ENCODE measurements around the gene TSPAN31.
"Not testable (repeated sequence)": the region's sequence is repeated elsewhere in the genome, so short reads cannot be mapped to it uniquely, and the experiment has no call there.

TSPAN31 gene, protein sequence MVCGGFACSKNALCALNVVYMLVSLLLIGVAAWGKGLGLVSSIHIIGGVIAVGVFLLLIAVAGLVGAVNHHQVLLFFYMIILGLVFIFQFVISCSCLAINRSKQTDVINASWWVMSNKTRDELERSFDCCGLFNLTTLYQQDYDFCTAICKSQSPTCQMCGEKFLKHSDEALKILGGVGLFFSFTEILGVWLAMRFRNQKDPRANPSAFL

DNA sequence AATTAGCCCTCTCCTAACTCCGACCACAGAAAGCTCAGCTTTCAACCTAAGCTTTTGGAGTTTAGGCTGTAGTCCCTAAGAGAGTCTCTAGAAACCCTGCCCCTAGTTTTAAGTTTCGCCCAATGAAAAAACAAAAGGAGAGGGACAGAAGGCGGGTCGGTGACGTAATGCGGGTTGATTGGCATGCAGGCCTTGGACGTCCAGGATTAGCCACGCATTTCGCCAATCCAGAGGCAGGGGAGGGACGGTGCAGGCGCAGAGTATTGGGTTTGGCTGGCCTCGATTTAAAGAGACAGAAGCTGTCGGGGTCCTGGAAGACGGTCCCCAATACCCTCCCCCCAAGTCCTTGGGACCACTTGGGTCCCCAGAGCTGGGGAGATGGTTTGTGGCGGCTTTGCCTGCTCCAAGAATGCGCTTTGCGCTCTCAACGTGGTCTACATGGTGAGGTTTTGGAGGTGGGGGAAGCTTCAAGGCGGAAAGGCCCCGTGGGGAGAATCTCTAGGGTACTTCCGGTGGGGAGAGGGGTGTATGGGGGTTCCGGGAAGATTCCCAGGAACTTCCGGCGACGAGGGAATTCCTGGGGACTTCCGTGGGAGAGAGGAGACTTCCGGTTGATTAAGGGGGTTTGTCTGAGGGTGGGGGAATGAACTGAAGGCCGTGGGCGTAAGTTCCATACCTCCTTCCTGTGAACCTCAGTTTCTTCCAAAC, at the start of gene TSPAN31:
Gene TSPAN31 (plus strand): TSS at position 263 of the 708 bp plus-strand sequence. CDS start 116 bp downstream, at position 379.
- peak; percentile 91 for DNase-seq

DNA sequence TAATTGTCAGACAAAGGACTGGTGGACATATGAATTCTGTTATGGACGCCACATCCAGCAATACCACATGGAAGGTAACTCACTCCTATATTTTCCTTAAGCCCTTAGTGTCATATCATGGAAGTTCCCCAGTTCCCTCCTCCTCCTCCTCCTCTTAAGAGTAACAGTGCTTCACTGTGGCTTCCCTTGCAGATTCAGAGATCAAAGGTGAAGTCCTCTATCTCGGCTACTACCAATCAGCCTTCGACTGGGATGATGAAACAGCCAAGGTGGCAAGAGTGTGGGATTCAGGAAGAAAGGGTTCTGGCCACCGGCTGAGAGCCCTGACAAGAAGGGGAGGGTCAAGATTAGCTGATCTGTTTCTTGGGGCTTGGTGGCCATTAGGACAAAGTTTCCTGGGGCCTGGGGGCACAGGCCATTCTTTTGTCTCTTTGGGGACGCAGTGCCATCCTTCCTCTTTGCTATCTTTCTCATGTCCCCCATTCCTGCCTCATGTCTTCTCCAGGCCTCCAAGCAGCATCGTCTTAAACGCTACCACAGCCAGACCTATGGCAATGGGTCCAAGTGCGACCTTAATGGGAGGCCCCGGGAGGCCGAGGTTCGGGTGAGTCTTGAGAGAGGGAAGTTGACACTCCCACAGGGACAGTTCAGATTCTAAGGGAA, 48.9 kb upstream of the TSPAN31 start:
- DNase-seq: no peak

DNA sequence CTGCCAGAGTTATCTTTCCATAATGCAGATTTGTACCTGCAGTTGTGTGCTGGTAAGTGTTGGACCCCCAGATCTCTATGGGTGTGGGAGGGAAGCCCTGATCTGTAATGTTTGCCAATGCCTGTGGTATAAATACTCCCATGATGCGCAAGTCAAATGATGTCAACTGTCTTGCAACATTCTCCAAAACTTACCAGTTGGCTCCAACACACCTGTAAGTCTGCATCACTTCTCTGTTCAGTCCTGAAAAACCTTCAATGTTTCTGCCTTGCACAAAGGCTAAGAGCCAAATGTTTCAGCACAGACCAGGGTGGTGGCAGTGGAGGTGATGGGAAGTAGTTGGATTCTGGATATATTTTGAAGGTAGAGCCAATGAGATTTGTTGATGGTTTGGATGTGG, 47.8 kb upstream of the TSPAN31 start:
- DNase-seq: no peak

DNA sequence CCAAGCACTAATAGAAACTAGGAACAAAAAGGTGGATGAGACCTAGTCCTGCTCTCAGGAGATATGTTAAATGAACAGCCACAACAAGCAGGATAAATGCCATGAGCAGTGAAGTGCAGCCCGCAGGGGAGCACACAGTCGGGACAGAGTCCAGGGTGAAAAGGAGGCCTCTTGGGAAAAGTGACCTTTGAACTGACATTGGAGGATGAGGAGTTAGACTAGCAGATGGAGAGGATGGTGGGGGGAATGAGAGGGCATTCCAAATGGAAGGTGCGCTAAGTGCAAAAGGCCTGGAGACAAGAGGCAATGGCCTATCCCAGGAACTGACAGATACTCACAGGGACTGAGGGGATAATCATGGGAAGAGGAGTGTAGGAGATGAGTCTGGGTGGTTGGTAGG, 46.4 kb upstream of the TSPAN31 start:
- DNase-seq: no peak

DNA sequence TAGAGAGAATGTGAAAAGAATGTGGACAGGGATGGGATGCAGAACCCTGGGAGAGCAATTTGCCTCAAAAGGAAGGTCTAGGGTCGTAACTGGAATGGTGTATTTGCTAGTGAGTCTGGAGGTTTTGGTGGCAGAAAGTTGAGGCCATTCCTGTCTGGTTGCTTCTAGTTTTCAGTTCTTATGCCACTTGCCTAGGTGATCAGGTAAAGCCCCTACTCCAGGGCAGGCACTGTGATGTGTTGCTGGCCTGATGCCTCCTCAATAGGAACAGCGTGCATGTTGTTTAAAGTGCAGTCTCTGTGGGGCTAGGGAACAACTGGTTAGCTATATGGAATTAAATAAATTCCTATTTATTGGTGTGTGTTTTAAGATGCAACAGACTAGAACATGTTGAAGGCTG, 44.5 kb upstream of the TSPAN31 start:
- DNase-seq: no peak

DNA sequence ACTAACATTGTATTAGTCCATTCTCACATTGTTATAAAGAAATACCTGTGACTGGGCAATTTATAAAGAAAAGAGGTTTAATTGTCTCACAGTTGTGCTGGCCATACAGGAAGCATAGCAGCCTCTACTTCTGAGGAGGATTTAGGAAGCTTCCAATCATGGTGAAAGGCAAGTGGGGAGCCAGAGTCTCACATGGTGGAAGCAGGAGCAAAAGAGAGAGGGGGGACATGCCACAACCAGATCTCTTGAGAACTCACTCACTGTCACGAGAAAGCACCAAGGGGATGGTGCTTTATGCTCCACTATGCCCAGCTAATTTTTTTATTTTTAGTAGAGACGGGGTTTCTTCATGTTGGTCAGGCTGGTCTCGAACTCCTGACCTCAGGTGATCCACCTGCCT, 37.6 kb upstream of the TSPAN31 start:
- no peak for DNase-seq

DNA sequence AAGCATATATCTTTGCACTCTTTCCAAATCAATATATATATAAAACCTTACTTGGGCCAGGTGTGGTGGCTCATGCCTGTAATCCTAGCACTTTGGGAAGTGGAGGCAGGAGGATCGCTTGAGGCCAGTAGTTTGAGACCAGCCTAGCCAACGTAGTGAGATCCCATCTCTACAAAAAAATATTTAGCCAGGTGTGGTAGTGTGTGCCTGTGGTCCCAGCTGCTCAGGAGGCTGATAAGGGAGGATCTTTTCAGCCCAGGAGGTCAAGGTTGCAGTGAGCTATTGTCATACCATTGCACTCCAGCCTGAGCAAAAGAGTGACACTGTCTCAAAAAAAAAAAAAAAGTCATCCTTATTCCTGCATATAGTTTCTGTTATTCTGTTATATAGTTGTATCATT, 36.5 kb upstream of the TSPAN31 start:
- no peak for DNase-seq

DNA sequence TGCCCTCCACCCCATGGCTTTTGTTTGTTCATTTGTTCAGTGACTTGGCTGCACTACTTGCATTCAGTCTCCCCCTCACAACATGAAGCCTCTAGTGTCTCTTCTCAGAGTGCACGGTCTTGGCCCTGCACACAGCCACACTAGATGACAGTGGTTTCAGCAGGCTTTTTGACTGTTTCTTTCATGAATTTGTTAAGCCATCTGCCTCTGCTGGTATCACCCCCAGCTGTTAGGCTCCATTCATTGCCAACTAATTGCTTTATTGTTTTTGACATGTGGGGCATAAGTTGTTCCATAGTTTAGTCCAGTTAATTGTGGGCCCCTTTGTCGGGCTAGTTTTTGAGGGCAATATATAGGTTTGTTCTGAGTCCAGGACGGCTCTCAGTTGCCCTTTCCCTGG, 32.1 kb upstream of the TSPAN31 start:
- DNase-seq: no peak

DNA sequence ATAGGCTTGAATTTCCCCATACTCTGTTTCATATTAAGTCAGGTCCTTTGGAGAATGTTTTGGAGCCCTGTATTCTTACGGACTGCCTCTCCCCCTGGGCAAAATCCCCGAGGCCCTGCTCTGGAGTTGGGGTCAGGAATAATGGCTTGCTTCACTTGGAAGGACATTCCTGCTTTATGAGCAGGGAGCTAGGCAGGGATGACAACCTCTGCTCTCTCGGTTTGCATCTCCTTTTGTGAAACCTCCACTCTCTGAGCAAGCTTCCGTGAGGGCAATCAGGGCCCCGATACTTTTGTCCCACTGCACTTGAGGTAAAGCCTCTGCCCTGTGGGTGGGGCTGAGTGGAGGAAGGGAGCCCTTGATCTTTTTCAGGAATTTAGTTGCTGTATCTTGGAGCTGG, 31.6 kb upstream of the TSPAN31 start:
- no peak for DNase-seq

DNA sequence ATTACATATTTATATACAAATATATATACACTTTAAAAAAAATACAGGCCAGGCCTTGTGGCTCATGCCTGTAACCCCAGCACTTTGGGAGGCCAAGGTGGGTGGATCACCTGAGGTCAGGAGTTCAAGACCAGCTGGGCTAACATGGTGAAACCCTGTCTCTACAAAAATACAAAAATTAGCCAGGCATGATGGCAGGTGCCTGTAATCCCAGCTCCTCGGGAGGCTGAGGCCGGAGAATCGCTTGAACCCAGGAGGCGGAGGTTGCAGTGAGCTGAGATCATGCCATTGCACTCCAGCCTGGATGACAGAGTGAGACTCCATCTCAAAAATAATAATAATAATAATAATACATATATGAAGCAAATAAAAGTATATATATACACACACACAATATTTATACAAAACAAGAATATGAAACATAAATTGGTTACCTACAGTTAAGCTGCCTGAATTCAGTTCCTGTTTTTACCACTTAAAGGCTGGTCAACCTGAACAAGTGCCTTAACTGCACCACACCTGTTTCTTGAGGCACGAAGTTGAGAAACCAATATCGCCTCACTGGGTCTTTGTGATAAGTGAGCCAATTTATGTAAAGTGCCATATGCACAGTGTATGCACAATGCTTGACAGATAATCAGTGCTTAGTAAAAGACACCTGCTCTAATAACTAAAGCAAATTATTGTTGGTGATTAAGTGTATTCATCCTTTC, 29.6 kb upstream of the TSPAN31 start:
- DNase-seq: not testable (repeated sequence)

DNA sequence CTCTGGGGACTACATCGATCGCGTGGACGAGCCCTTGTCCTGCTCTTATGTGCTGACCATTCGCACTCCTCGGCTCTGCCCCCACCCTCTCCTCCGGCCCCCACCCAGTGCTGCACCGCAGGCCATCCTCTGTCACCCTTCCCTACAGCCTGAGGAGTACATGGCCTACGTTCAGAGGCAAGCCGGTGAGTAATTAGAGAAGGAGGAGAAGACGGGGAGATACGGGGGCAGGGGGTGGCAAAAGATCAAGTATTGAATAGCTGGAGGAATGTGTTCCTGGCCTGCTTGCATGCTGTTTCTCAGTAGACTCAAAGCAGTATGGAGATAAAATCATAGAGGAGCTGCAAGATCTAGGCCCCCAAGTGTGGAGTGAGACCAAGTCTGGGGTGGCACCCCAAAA, 29.1 kb upstream of the TSPAN31 start:
- no peak for DNase-seq

DNA sequence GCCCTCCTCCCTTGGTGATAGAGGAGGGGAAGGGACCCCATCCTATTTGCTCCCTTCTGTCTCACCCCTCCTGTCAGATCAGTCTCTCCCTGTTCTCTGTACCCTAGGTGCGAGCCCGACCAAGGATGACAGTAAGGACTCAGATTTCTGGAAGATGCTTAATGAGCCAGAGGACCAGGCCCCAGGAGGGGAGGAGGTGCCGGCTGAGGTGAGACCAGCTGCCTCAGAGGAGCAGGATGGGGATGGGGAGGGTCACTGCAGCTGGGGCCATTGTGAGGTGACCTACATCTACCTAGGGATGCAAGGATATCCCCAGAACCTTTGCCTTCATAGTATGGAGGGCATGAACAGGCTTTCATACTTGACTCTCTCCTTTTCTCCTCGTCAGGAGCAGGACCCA, 28.5 kb upstream of the TSPAN31 start:
- no peak for DNase-seq

DNA sequence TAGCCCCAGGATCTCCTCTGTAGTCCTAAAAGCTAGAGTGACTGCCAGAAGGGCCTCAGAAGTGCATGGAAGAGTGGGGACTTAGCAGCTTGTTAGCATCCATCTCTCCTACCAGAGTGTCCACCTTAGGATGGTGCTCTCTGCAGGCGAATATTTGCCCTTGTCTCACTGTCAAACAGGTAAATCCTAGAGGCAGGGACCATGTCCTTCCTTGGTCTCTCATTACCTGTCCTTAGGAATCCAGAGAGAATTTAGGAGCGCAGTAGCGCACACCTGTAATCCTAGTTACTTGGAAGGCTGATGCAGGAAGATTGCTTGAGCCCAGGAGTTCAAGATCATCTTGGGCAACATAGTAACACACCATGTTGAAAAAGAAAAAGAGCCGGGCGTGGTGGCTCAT, 27.7 kb upstream of the TSPAN31 start:
- no peak for DNase-seq

DNA sequence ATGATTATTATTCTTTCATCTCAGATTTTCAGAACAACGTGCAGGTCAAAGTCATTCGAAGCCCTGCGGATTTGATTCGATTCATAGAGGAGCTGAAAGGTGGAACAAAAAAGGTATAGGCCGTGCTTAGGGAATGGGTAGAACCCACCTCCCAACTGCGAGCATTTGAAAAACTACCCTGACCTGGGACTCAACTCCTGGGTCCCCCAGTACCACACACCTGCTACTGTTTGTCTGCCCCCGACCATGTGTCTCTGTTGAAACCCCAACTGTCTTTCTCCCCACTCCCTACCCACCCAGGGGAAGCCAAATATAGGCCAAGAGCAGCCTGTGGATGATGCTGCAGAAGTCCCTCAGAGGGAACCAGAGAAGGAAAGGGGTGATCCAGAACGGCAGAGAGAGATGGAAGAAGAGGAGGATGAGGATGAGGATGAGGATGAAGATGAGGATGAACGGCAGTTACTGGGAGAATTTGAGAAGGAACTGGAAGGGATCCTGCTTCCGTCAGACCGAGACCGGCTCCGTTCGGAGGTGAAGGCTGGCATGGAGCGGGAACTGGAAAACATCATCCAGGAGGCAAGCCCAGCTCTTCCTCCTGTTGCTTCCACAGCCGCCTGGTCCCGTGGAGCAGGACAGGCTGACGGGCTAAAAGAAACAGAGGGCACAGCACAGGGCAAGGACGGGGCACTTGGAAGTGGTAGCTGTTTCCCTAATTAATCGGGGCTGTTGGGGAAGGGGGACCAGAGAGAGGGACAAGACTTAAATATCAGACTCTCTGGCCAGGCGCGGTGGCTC, 26.8 kb upstream of the TSPAN31 start:
- no peak for DNase-seq

DNA sequence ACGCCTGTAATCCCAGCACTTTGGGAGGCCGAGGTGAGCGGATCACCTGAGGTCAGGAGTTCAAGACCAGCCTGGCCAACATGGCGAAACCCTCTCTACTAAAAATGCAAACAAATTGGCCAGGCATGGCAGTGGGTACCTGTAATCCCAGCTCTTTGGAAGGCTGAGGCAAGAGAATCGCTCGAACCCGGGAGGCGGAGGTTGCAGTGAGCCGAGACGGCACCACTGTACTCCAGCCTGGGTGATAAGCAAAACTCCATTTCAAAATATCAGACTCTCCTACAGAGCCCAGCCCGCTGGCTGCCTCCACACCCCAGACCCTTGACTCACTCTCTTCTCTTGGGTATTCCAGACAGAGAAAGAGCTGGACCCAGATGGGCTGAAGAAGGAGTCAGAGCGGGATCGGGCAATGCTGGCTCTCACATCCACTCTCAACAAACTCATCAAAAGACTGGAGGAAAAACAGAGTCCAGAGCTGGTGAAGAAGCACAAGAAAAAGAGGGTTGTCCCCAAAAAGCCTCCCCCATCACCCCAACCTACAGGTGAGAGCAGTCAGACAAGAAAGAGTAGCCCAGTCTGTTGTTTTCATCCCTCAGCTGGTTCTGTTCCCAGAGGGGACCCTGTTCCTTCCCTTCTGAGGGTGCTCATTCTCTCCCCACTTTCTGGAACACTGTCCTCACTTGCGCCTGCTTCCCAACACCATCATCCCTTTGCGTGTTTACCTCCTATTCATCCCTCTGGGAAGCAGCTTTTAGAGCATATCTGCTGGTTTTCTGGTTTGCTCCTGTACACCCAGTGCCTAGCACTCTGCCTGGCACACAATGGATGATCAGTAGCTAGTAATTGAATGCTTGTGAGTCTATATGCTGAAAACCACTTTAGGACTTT, 26.0 kb upstream of the TSPAN31 start:
- no peak for DNase-seq

DNA sequence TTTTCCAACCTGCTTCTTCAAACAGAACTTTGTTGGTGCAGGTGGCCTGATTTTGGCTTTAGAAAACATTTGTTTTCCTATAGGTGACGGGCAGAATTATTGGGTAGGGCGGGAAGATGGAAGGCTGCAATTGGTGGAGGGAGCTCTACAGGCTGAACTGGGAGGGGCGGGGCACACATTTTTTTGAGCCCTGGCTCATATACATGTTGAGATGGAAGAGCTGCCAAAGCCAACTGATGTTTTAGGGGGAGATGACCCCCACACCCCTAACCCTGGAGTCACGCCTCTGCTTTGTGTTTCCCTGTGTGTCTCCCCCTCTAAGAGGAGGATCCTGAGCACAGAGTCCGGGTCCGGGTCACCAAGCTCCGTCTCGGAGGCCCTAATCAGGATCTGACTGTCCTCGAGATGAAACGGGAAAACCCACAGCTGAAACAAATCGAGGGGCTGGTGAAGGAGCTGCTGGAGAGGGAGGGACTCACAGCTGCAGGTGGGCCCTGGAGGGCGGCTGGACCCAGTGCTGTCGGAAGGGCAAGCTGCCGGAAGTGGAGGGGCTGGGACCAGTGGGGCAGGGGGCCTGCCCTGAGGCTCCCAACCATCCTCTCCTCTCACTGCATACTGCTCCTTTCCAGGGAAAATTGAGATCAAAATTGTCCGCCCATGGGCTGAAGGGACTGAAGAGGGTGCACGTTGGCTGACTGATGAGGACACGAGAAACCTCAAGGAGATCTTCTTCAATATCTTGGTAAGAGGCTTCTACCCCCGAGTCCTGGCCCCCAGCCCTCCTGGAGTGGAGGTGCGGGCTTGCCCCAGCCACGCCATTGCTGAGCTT, 24.8 kb upstream of the TSPAN31 start:
- no peak for DNase-seq

DNA sequence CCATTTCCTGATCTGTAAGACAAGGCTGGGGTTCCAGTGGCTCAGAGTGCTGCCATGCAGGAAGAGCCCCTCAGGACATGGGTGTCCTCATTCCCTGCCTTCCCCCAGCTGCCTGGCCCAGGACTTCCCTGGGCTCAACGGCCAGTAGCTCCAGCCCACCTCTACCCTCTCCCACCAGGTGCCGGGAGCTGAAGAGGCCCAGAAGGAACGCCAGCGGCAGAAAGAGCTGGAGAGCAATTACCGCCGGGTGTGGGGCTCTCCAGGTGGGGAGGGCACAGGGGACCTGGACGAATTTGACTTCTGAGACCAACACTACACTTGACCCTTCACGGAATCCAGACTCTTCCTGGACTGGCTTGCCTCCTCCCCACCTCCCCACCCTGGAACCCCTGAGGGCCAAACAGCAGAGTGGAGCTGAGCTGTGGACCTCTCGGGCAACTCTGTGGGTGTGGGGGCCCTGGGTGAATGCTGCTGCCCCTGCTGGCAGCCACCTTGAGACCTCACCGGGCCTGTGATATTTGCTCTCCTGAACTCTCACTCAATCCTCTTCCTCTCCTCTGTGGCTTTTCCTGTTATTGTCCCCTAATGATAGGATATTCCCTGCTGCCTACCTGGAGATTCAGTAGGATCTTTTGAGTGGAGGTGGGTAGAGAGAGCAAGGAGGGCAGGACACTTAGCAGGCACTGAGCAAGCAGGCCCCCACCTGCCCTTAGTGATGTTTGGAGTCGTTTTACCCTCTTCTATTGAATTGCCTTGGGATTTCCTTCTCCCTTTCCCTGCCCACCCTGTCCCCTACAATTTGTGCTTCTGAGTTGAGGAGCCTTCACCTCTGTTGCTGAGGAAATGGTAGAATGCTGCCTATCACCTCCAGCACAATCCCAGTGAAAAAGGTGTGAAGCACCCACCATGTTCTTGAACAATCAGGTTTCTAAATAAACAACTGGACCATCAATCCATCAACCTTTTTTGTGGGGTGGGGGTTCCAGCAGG, 23.9 kb upstream of the TSPAN31 start:
- DNase-seq: no peak

DNA sequence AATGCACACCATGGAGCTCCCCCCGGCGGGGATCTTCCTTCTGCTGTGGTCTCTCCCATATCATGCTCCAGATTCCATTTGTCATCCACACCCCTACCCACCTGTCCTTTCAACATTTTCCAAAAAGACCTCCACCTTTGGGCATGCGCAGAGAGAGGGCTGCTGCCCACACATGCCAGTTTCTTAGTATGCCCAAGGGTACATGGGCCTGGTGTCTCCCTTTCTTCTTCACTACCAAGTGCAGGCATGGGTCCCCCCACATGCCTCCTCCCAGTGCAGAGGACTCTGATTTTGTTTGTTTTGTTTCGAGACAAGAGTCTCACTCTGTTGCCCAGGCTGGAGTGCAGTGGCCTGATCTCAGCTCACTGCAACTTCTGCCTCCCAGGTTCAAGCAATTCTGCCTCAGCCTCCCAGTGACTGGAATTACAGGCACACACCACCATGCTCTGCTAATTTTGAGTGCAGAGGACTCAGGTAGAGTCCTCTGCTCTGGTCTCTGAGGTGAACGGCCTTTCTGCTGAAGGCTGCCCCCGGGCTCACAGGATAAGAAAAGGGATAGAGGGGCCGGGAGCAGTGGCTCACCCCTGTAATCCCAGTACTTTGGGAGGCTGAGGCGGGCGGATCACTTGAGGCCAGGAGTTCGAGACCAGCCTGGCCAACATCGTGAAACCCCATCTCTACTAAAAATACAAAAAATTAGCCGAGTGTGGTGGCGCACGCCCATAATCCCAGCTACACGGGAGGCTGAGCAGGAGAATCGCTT, 22.8 kb upstream of the TSPAN31 start:
- DNase-seq: not testable (repeated sequence)
